ENCODE data around the gene MRC1. TPM values are rescaled to one million over a fixed set of nuclear protein-coding genes. Genes with fewer than 3 reads are reported as not detected.

MRC1 gene
- total and polyA plus RNA-seq, 9 of the 15 experiments (the other 6 are each of a cell fraction or from before 2014, with no cell fraction given): 0.01 to 0.20 (median 0.03) TPM; not detected in 5

- TF ChIP-seq KLF1 (tag; IDR thresholded peaks at IDR 0.05) (no peak), CTCF (IDR thresholded peaks at IDR 0.05 in 2 of 3, conservative IDR thresholded peaks at IDR 0.05 in 1 of 3; ENCODE audit: insufficient read depth in 2 of 3, low read depth in 1 of 3, low read length in 3 of 3) (peak; percentile 4 to 56 (median 54); a peak in 5 of 6 replicates), RAD21 (CRISPR knock-in tag; conservative IDR thresholded peaks at IDR 0.05 in 1 of 2, IDR thresholded peaks at IDR 0.05 in 1 of 2) (0 out of 4 replicates have a peak, but pooled peaks of 1 of the 2 experiments have one; percentile 27), EWSR1 (IDR thresholded peaks at IDR 0.05; ENCODE audit: borderline replicate concordance, low read depth, partially characterized antibody) (no peak), PATZ1 (CRISPR knock-in tag; IDR thresholded peaks at IDR 0.05; ENCODE audit: borderline replicate concordance) (no peak), POLR2G (IDR thresholded peaks at IDR 0.05; ENCODE audit: low read depth, low read length) (no peak), MCM3 (IDR thresholded peaks at IDR 0.05) (no peak), ZNF76 (CRISPR knock-in tag; IDR thresholded peaks at IDR 0.05; ENCODE audit: borderline replicate concordance) (no peak), ZNF57 (CRISPR knock-in tag; IDR thresholded peaks at IDR 0.05) (no peak), MXD1 (CRISPR knock-in tag; IDR thresholded peaks at IDR 0.05; ENCODE audit: borderline replicate concordance, poor library complexity, severe bottlenecking) (no peak), ZNF395 (CRISPR knock-in tag; IDR thresholded peaks at IDR 0.05) (no peak), RBM15 (IDR thresholded peaks at IDR 0.05; ENCODE audit: insufficient read depth, low read length) (no peak), ZNF143 (CRISPR knock-in tag; IDR thresholded peaks at IDR 0.05) (no peak), ZNF24 (IDR thresholded peaks at IDR 0.05) (no peak), ZNF695 (CRISPR knock-in tag; IDR thresholded peaks at IDR 0.05) (no peak)
- TF ChIP-seq, protein P1, sequence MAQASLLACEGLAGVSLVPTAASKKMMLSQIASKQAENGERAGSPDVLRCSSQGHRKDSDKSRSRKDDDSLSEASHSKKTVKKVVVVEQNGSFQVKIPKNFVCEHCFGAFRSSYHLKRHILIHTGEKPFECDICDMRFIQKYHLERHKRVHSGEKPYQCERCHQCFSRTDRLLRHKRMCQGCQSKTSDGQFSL (CRISPR knock-in tag; IDR thresholded peaks at IDR 0.05): no peak
- TF ChIP-seq, protein P1 (tag; IDR thresholded peaks at IDR 0.05): no peak
- TF ChIP-seq, protein P2, sequence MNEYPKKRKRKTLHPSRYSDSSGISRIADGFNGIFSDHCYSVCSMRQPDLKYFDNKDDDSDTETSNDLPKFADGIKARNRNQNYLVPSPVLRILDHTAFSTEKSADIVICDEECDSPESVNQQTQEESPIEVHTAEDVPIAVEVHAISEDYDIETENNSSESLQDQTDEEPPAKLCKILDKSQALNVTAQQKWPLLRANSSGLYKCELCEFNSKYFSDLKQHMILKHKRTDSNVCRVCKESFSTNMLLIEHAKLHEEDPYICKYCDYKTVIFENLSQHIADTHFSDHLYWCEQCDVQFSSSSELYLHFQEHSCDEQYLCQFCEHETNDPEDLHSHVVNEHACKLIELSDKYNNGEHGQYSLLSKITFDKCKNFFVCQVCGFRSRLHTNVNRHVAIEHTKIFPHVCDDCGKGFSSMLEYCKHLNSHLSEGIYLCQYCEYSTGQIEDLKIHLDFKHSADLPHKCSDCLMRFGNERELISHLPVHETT (CRISPR knock-in tag; conservative IDR thresholded peaks at IDR 0.05 in 1 of 2, IDR thresholded peaks at IDR 0.05 in 1 of 2): no peak
- TF ChIP-seq, protein P3, sequence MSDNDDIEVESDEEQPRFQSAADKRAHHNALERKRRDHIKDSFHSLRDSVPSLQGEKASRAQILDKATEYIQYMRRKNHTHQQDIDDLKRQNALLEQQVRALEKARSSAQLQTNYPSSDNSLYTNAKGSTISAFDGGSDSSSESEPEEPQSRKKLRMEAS (CRISPR knock-in tag; IDR thresholded peaks at IDR 0.05): no peak
Measured at GRCh38 chr10:17801507-17801906, 7.6 kb upstream of the MRC1 start (continued).

All from K562 (cell line).